ENCODE data around the gene MCM5.
"Not testable (repeated sequence)": the region's sequence is repeated elsewhere in the genome, so short reads cannot be mapped to it uniquely, and the experiment has no call there.

The MCM5 gene

GRCh38 chr22:35394011-35394312, 6.0 kb upstream of the MCM5 start:
- Histone ChIP-seq H3K18ac (ENCODE audit: low read length) (no peak overlapping the region), H4K91ac (ENCODE audit: low read depth, low read length, poor library complexity) (no peak overlapping the region), H3K27ac (replicated peaks; ENCODE audit: low read length) (no peak overlapping the region), H2AFZ (ENCODE audit: low read length) (peak overlapping the region; percentile 56), H2BK120ac (ENCODE audit: low read depth, low read length) (no peak overlapping the region), H3K14ac (ENCODE audit: low read length) (no peak overlapping the region), H3K4me3 (ENCODE audit: low read length in 2 of 2) (no peak overlapping the region), H3K36me3 (replicated peaks in 1 of 2; ENCODE audit: control insufficient read depth in 2 of 2, insufficient read depth in 2 of 2, low read length in 2 of 2) (no peaks in the 10 kb centered on the region), H2BK15ac (ENCODE audit: low read length) (no peak overlapping the region), H3K4me1 (ENCODE audit: control insufficient read depth in 2 of 2, insufficient read depth in 1 of 2, low read depth in 1 of 2, low read length in 2 of 2) (peaks cover 0 to 8% of the 10 kb centered on the region in 2 donors), H3K4ac (ENCODE audit: low read length) (no peak overlapping the region), H2BK12ac (ENCODE audit: low read length) (no peak overlapping the region), H3K23ac (ENCODE audit: low read depth, low read length, poor library complexity) (no peak overlapping the region), H3K9me3 (replicated peaks in 1 of 2; ENCODE audit: control insufficient read depth in 2 of 2, insufficient read depth in 1 of 2, low read depth in 1 of 2, low read length in 2 of 2) (no peaks in the 10 kb centered on the region), H2AK5ac (ENCODE audit: low read depth, low read length) (no peak overlapping the region), H3K27me3 (ENCODE audit: control insufficient read depth in 3 of 3, insufficient read depth in 3 of 3, low read depth in 1 of 3, low read length in 3 of 3) (no peaks in the 10 kb centered on the region), H3K9ac (ENCODE audit: low read depth, low read length, poor library complexity) (no peak overlapping the region), H3K79me1 (ENCODE audit: low read depth, low read length) (no peaks in the 10 kb centered on the region), H4K8ac (ENCODE audit: low read depth, low read length) (no peak overlapping the region), H3K4me2 (ENCODE audit: insufficient read depth, low read length, poor library complexity, severe bottlenecking) (no peak overlapping the region), H2BK5ac (ENCODE audit: low read length) (no peak overlapping the region)
- WGBS, 2 donors (ENCODE audit: extremely low coverage in 2 of 2, insufficient read length in 2 of 2, insufficient replicate concordance in 1 of 2), result no CpG with 5 or more reads among the region's 4 CpGs
- DNase-seq (ENCODE audit: low spot score), result no peak

GRCh38 chr22:35394810-35395563, 5.0 kb upstream of the MCM5 start:
- Histone ChIP-seq H3K36me3 (replicated peaks in 1 of 2; ENCODE audit: control insufficient read depth in 2 of 2, insufficient read depth in 2 of 2, low read length in 2 of 2) (no peaks in the 10 kb centered on the region), H3K23ac (ENCODE audit: low read depth, low read length, poor library complexity) (no peak overlapping the region), H3K27ac (replicated peaks; ENCODE audit: low read length) (no peak overlapping the region), H2AK5ac (ENCODE audit: low read depth, low read length) (no peak overlapping the region), H3K4me1 (ENCODE audit: control insufficient read depth in 2 of 2, insufficient read depth in 1 of 2, low read depth in 1 of 2, low read length in 2 of 2) (peaks cover 5 to 8% of the 10 kb centered on the region in 2 donors), H3K79me1 (ENCODE audit: low read depth, low read length) (no peaks in the 10 kb centered on the region), H3K14ac (ENCODE audit: low read length) (no peak overlapping the region), H3K4me2 (ENCODE audit: insufficient read depth, low read length, poor library complexity, severe bottlenecking) (no peak overlapping the region), H2BK12ac (ENCODE audit: low read length) (no peak overlapping the region), H3K18ac (ENCODE audit: low read length) (no peak overlapping the region), H2BK15ac (ENCODE audit: low read length) (no peak overlapping the region), H4K91ac (ENCODE audit: low read depth, low read length, poor library complexity) (no peak overlapping the region), H2AFZ (ENCODE audit: low read length) (no peak overlapping the region), H3K9ac (ENCODE audit: low read depth, low read length, poor library complexity) (no peak overlapping the region), H3K27me3 (ENCODE audit: control insufficient read depth in 3 of 3, insufficient read depth in 3 of 3, low read depth in 1 of 3, low read length in 3 of 3) (no peaks in the 10 kb centered on the region), H3K9me3 (replicated peaks in 1 of 2; ENCODE audit: control insufficient read depth in 2 of 2, insufficient read depth in 1 of 2, low read depth in 1 of 2, low read length in 2 of 2) (no peaks in the 10 kb centered on the region), H4K8ac (ENCODE audit: low read depth, low read length) (no peak overlapping the region), H3K4me3 (ENCODE audit: low read length in 2 of 2) (no peak overlapping the region), H3K4ac (ENCODE audit: low read length) (no peak overlapping the region), H2BK5ac (ENCODE audit: low read length) (no peak overlapping the region), H2BK120ac (ENCODE audit: low read depth, low read length) (no peak overlapping the region)
- no CpG with 5 or more reads among the region's 5 CpGs for WGBS, 2 donors (ENCODE audit: extremely low coverage in 2 of 2, insufficient read length in 2 of 2, insufficient replicate concordance in 1 of 2)
- no peak for DNase-seq (ENCODE audit: low spot score)

- H3K27me3 ChIP-seq (ENCODE audit: control insufficient read depth in 3 of 3, insufficient read depth in 3 of 3, low read depth in 1 of 3, low read length in 3 of 3); H3K79me1 ChIP-seq (ENCODE audit: low read depth, low read length); H2BK12ac ChIP-seq (ENCODE audit: low read length); H3K36me3 ChIP-seq (replicated peaks in 1 of 2; ENCODE audit: control insufficient read depth in 2 of 2, insufficient read depth in 2 of 2, low read length in 2 of 2); H3K4me2 ChIP-seq (ENCODE audit: insufficient read depth, low read length, poor library complexity, severe bottlenecking); H3K18ac ChIP-seq (ENCODE audit: low read length); H3K14ac ChIP-seq (ENCODE audit: low read length); H4K91ac ChIP-seq (ENCODE audit: low read depth, low read length, poor library complexity); H2BK120ac ChIP-seq (ENCODE audit: low read depth, low read length); H3K27ac ChIP-seq (replicated peaks; ENCODE audit: low read length); H3K4me3 ChIP-seq (ENCODE audit: low read length in 2 of 2); H3K23ac ChIP-seq (ENCODE audit: low read depth, low read length, poor library complexity); H3K9ac ChIP-seq (ENCODE audit: low read depth, low read length, poor library complexity); H2BK5ac ChIP-seq (ENCODE audit: low read length); H3K4ac ChIP-seq (ENCODE audit: low read length); H3K9me3 ChIP-seq (replicated peaks in 1 of 2; ENCODE audit: control insufficient read depth in 2 of 2, insufficient read depth in 1 of 2, low read depth in 1 of 2, low read length in 2 of 2); H4K8ac ChIP-seq (ENCODE audit: low read depth, low read length); H2AK5ac ChIP-seq (ENCODE audit: low read depth, low read length); DNase-seq (ENCODE audit: low spot score): not testable (repeated sequence)
- no CpG with 5 or more reads among the region's 6 CpGs for WGBS, 2 donors (ENCODE audit: extremely low coverage in 2 of 2, insufficient read length in 2 of 2, insufficient replicate concordance in 1 of 2)
- Histone ChIP-seq H2BK15ac (ENCODE audit: low read length) (peak overlapping the region; percentile 37), H2AFZ (ENCODE audit: low read length) (peak overlapping the region; percentile 76), H3K4me1 (ENCODE audit: control insufficient read depth in 2 of 2, insufficient read depth in 1 of 2, low read depth in 1 of 2, low read length in 2 of 2) (peaks cover 12 to 14% of the 10 kb centered on the region in 2 donors)
Observed at GRCh38 chr22:35396622-35397021, 3.3 kb upstream of the MCM5 start.

- Histone ChIP-seq H2AFZ (ENCODE audit: low read length) (peak overlapping the region; percentile 76), H2BK120ac (ENCODE audit: low read depth, low read length) (no peak overlapping the region), H3K27ac (replicated peaks; ENCODE audit: low read length) (no peak overlapping the region), H3K9me3 (replicated peaks in 1 of 2; ENCODE audit: control insufficient read depth in 2 of 2, insufficient read depth in 1 of 2, low read depth in 1 of 2, low read length in 2 of 2) (no peaks in the 10 kb centered on the region), H4K8ac (ENCODE audit: low read depth, low read length) (no peak overlapping the region), H3K23ac (ENCODE audit: low read depth, low read length, poor library complexity) (no peak overlapping the region), H2BK15ac (ENCODE audit: low read length) (no peak overlapping the region), H3K79me1 (ENCODE audit: low read depth, low read length) (no peaks in the 10 kb centered on the region), H3K27me3 (ENCODE audit: control insufficient read depth in 3 of 3, insufficient read depth in 3 of 3, low read depth in 1 of 3, low read length in 3 of 3) (no peaks in the 10 kb centered on the region), H3K4ac (ENCODE audit: low read length) (no peak overlapping the region), H3K4me2 (ENCODE audit: insufficient read depth, low read length, poor library complexity, severe bottlenecking) (no peak overlapping the region), H3K14ac (ENCODE audit: low read length) (no peak overlapping the region), H3K4me3 (ENCODE audit: low read length in 2 of 2) (no peak overlapping the region), H2AK5ac (ENCODE audit: low read depth, low read length) (no peak overlapping the region), H3K18ac (ENCODE audit: low read length) (no peak overlapping the region), H3K4me1 (ENCODE audit: control insufficient read depth in 2 of 2, insufficient read depth in 1 of 2, low read depth in 1 of 2, low read length in 2 of 2) (peaks cover 15 to 17% of the 10 kb centered on the region in 2 donors), H4K91ac (ENCODE audit: low read depth, low read length, poor library complexity) (no peak overlapping the region), H3K9ac (ENCODE audit: low read depth, low read length, poor library complexity) (no peak overlapping the region), H2BK5ac (ENCODE audit: low read length) (no peak overlapping the region), H3K36me3 (replicated peaks in 1 of 2; ENCODE audit: control insufficient read depth in 2 of 2, insufficient read depth in 2 of 2, low read length in 2 of 2) (peaks cover 8 to 15% of the 10 kb centered on the region in 2 donors), H2BK12ac (ENCODE audit: low read length) (no peak overlapping the region)
- no peak for DNase-seq (ENCODE audit: low spot score)
- no CpG with 5 or more reads among the region's 13 CpGs for WGBS, 2 donors (ENCODE audit: extremely low coverage in 2 of 2, insufficient read length in 2 of 2, insufficient replicate concordance in 1 of 2)
Observed at GRCh38 chr22:35397095-35397904, 2.6 kb upstream of the MCM5 start.
